ENCODE results near the gene TUBA4B.

DNA sequence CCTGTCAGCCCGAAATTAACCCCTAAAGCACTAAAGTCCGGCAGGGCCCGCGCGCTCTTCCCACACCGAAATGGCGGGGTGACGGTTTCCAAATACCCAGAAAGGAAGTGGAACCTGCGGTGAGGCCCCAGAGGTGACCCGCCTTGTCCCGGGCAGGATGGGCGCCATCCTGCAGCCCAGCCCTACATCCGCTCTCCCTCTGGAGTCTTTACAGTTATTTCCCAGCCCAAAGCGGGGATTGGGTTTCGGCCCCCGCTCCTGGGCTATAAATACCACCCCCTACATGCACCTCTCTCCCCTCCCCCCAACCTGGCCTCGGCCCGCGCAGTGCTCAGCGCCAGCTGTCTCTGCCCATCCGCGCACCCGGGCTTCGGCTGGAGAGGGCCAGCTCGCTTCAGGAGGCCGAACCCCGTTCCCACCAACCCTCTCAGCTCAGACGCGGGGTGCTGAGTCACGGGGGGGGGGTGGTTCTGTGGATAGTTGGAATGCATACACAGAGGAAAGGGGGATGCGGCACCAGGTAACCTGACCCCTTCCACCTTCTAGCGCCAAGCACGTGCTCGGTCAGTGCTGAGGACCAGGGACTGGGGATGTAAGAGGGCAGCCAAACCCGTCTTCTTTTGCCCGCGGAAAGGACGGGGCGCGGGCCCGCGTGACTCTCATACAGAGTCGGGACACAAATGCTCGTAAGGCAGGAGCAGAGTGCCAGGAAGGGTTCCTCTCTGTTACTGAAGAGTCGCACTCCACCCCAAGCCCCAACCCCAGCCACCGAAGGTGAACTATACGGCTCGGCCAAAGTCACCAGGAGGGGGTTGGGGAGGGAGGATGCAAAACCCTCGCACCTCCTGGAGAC, at the start of gene TUBA4B:
- no peak for TF ChIP-seq CTCF (IDR thresholded peaks at IDR 0.05)
- TF ChIP-seq ZFX (IDR thresholded peaks at IDR 0.05; ENCODE audit: borderline replicate concordance): no peak

Data from 22Rv1 (cell line).